Ureter (tissue), 1 donor: Measurements from ENCODE around the gene PHKG2. TPM values are rescaled to one million over a fixed set of nuclear protein-coding genes. Genes with fewer than 3 reads are reported as not detected.

Experiments
- total RNA-seq: library from RNA; stranded (reverse); gene quantifications from one replicate; pipeline ENCODE4 v1.2.4, GENCODE V29; 2023
- donor health status: DM: yes; HTN: yes; CAD: no.

The PHKG2 gene
- total RNA-seq, 1 donor from 2014 or later, result 35.9 TPM

Other genes with a start within 250 kb of the PHKG2 start
- 37.6 TPM for gene ZNF768, start 221.9 kb upstream of the PHKG2 start, total RNA-seq
- 10.4 TPM for gene ZNF747, start 213.6 kb upstream of the PHKG2 start, total RNA-seq
- gene ZNF764, start 190.1 kb upstream of the PHKG2 start, total RNA-seq, result 6.9 TPM
- 10.8 TPM for gene ZNF688, start 176.7 kb upstream of the PHKG2 start, total RNA-seq
- 25.2 TPM for gene ZNF785, start 162.7 kb upstream of the PHKG2 start, total RNA-seq
- gene ZNF689, start 138.0 kb upstream of the PHKG2 start, total RNA-seq, result 10.2 TPM
- 37.8 TPM for gene PRR14, start 97.5 kb upstream of the PHKG2 start, total RNA-seq
- 82.5 TPM for gene FBRS, start 90.0 kb upstream of the PHKG2 start, total RNA-seq
- 82.3 TPM for gene SRCAP, start 49.3 kb upstream of the PHKG2 start, total RNA-seq
- 8.7 TPM for gene CFAP119, start 13.6 kb downstream of the PHKG2 start, total RNA-seq
- 133 TPM for gene RNF40, start 13.9 kb downstream of the PHKG2 start, total RNA-seq
- 21.6 TPM for gene ZNF629, start 38.8 kb downstream of the PHKG2 start, total RNA-seq
- gene BCL7C, start 145.7 kb downstream of the PHKG2 start, total RNA-seq, result 35.9 TPM
- gene CTF1, start 148.2 kb downstream of the PHKG2 start, total RNA-seq, result 8.2 TPM
- 25.7 TPM for gene FBXL19, start 175.1 kb downstream of the PHKG2 start, total RNA-seq
- gene ORAI3, start 200.6 kb downstream of the PHKG2 start, total RNA-seq, result 25.9 TPM
- gene SETD1A, start 209.3 kb downstream of the PHKG2 start, total RNA-seq, result 19.6 TPM
- 14.8 TPM for gene HSD3B7, start 236.8 kb downstream of the PHKG2 start, total RNA-seq